ENCODE measurements around the gene CHKB.

Gene CHKB

GRCh38 chr22:50581950-50582492, 628 bp downstream of the CHKB start:
- peak; percentile 28 for DNase-seq (ENCODE audit: extremely low spot score)
- CTCF ChIA-PET, result no interaction called here
- POLR2A ChIA-PET, result interaction anchor here (1.0 to 3.0 kb wide), 14 partner anchors 10 to 74 kb away, joined by 3 to 16 read pairs (median 5); partner anchors contain the start of genes ARSA, LMF2, NCAPH2 and SCO2
- TF ChIP-seq L3MBTL2 (conservative IDR thresholded peaks at IDR 0.05), result peak; percentile 61; the same call in 1 of the 2 replicates
- TF ChIP-seq HDGF (IDR thresholded peaks at IDR 0.05; ENCODE audit: borderline replicate concordance), result no peak

- no peak for TF ChIP-seq CTBP1 (IDR thresholded peaks at IDR 0.05; ENCODE audit: borderline replicate concordance)
- TF ChIP-seq L3MBTL2 (conservative IDR thresholded peaks at IDR 0.05), result no peak
- no peak for TF ChIP-seq ELF4 (IDR thresholded peaks at IDR 0.05)
- TF ChIP-seq BHLHE40 (IDR thresholded peaks at IDR 0.05; ENCODE audit: borderline replicate concordance), result no peak
- no peak for TF ChIP-seq ZNF384 (IDR thresholded peaks at IDR 0.05)
- TF ChIP-seq PKNOX1 (IDR thresholded peaks at IDR 0.05), result no peak
- no peak for TF ChIP-seq FOXK2 (IDR thresholded peaks at IDR 0.05)
- TF ChIP-seq TARDBP (IDR thresholded peaks at IDR 0.05), result no peak
- no peak for TF ChIP-seq SUZ12 (IDR thresholded peaks at IDR 0.05)
- no peak for TF ChIP-seq FOXA1 (IDR thresholded peaks at IDR 0.05)
- TF ChIP-seq HDGF (IDR thresholded peaks at IDR 0.05; ENCODE audit: borderline replicate concordance), result no peak
- TF ChIP-seq SP1 (IDR thresholded peaks at IDR 0.05), result no peak
- no peak for TF ChIP-seq LEF1 (IDR thresholded peaks at IDR 0.05; ENCODE audit: borderline replicate concordance)
- TF ChIP-seq ARNT (IDR thresholded peaks at IDR 0.05), result no peak
- TF ChIP-seq FOXM1 (IDR thresholded peaks at IDR 0.05; ENCODE audit: borderline replicate concordance), result no peak
- no peak for TF ChIP-seq NFRKB (IDR thresholded peaks at IDR 0.05)
- POLR2A ChIA-PET, result interaction anchor here (1.0 to 3.0 kb wide), 8 partner anchors 9 to 55 kb away, joined by 3 to 16 read pairs (median 4); partner anchors contain the start of gene SYCE3
- no peak for DNase-seq (ENCODE audit: extremely low spot score)
- CTCF ChIA-PET, result no interaction called here
These were observed 1.4 kb downstream of the CHKB start for GRCh38 chr22:50581031-50581949.

- POLR2A ChIA-PET, result interaction anchor here (1.2 kb wide), 2 partner anchors 17 to 54 kb away, joined by 3 to 4 read pairs; no protein-coding TSS in a partner anchor
These were observed 2.9 kb downstream of the CHKB start for GRCh38 chr22:50579752-50580151.

GRCh38 chr22:50578776-50579310, 3.8 kb downstream of the CHKB start:
- TF ChIP-seq L3MBTL2 (conservative IDR thresholded peaks at IDR 0.05) (no peak), FOXA1 (IDR thresholded peaks at IDR 0.05) (no peak), NFRKB (IDR thresholded peaks at IDR 0.05) (no peak), FOXK2 (IDR thresholded peaks at IDR 0.05) (no peak), BHLHE40 (IDR thresholded peaks at IDR 0.05; ENCODE audit: borderline replicate concordance) (no peak), PKNOX1 (IDR thresholded peaks at IDR 0.05) (no peak), TARDBP (IDR thresholded peaks at IDR 0.05) (no peak), ARNT (IDR thresholded peaks at IDR 0.05) (no peak), FOXM1 (IDR thresholded peaks at IDR 0.05; ENCODE audit: borderline replicate concordance) (no peak), CTBP1 (IDR thresholded peaks at IDR 0.05; ENCODE audit: borderline replicate concordance) (no peak), SUZ12 (IDR thresholded peaks at IDR 0.05) (no peak), HDGF (IDR thresholded peaks at IDR 0.05; ENCODE audit: borderline replicate concordance) (no peak), ZNF384 (IDR thresholded peaks at IDR 0.05) (no peak), LEF1 (IDR thresholded peaks at IDR 0.05; ENCODE audit: borderline replicate concordance) (no peak)
- ChIA-PET POLR2A (interaction anchor here (1.0 to 1.3 kb wide), 4 partner anchors 10 to 53 kb away, joined by 3 to 6 read pairs (median 4); no protein-coding TSS in a partner anchor), CTCF (no interaction called here)
- DNase-seq (ENCODE audit: extremely low spot score), result no peak

More at GRCh38 chr22:50579752-50580151, 2.9 kb downstream of the CHKB start:
- TF ChIP-seq LEF1 (IDR thresholded peaks at IDR 0.05; ENCODE audit: borderline replicate concordance) (no peak), NFRKB (IDR thresholded peaks at IDR 0.05) (no peak), SP1 (IDR thresholded peaks at IDR 0.05) (no peak), FOXK2 (IDR thresholded peaks at IDR 0.05) (no peak), CTBP1 (IDR thresholded peaks at IDR 0.05; ENCODE audit: borderline replicate concordance) (no peak), TARDBP (IDR thresholded peaks at IDR 0.05) (no peak), HDGF (IDR thresholded peaks at IDR 0.05; ENCODE audit: borderline replicate concordance) (no peak), ELF4 (IDR thresholded peaks at IDR 0.05) (no peak), BHLHE40 (IDR thresholded peaks at IDR 0.05; ENCODE audit: borderline replicate concordance) (no peak), SUZ12 (IDR thresholded peaks at IDR 0.05) (no peak), PKNOX1 (IDR thresholded peaks at IDR 0.05) (no peak)
- no peak for DNase-seq (ENCODE audit: extremely low spot score)
- CTCF ChIA-PET, result no interaction called here

GRCh38 chr22:50577987-50578775, 4.5 kb downstream of the CHKB start, which contains the start of gene CPT1B:
Gene CPT1B (minus strand): TSS chr22:50578427. CDS start chr22:50577915, 512 bp downstream.
- ChIA-PET CTCF (no interaction called here), POLR2A (interaction anchor here (1.0 to 1.7 kb wide), 6 partner anchors 9 to 70 kb away, joined by 3 to 6 read pairs (median 3); partner anchors contain the start of genes LMF2 and NCAPH2)
- DNase-seq (ENCODE audit: extremely low spot score), result no peak
- TF ChIP-seq ZNF384 (IDR thresholded peaks at IDR 0.05), result no peak
- no peak for TF ChIP-seq ARNT (IDR thresholded peaks at IDR 0.05)
- no peak for TF ChIP-seq TARDBP (IDR thresholded peaks at IDR 0.05)
- no peak for TF ChIP-seq L3MBTL2 (conservative IDR thresholded peaks at IDR 0.05)
- TF ChIP-seq NFRKB (IDR thresholded peaks at IDR 0.05), result no peak
- no peak for TF ChIP-seq ELF4 (IDR thresholded peaks at IDR 0.05)
- TF ChIP-seq FOXA1 (IDR thresholded peaks at IDR 0.05), result no peak
- TF ChIP-seq HDGF (IDR thresholded peaks at IDR 0.05; ENCODE audit: borderline replicate concordance), result no peak
- TF ChIP-seq CTBP1 (IDR thresholded peaks at IDR 0.05; ENCODE audit: borderline replicate concordance), result no peak
- TF ChIP-seq FOXM1 (IDR thresholded peaks at IDR 0.05; ENCODE audit: borderline replicate concordance), result no peak
- no peak for TF ChIP-seq PKNOX1 (IDR thresholded peaks at IDR 0.05)
- TF ChIP-seq BHLHE40 (IDR thresholded peaks at IDR 0.05; ENCODE audit: borderline replicate concordance), result no peak
- no peak for TF ChIP-seq FOXK2 (IDR thresholded peaks at IDR 0.05)
- no peak for TF ChIP-seq SUZ12 (IDR thresholded peaks at IDR 0.05)
- no peak for TF ChIP-seq LEF1 (IDR thresholded peaks at IDR 0.05; ENCODE audit: borderline replicate concordance)
- no peak for TF ChIP-seq SP1 (IDR thresholded peaks at IDR 0.05)

Measured in HEK293T (cell line).